ENCODE measurements around the gene LYRM2. TPM values are rescaled to one million over a fixed set of nuclear protein-coding genes. Genes with fewer than 3 reads are reported as not detected.

LYRM2 gene
- total RNA-seq, 4 donors from 2014 or later, result 12.0 to 20.1 (median 13.6) TPM

DNA sequence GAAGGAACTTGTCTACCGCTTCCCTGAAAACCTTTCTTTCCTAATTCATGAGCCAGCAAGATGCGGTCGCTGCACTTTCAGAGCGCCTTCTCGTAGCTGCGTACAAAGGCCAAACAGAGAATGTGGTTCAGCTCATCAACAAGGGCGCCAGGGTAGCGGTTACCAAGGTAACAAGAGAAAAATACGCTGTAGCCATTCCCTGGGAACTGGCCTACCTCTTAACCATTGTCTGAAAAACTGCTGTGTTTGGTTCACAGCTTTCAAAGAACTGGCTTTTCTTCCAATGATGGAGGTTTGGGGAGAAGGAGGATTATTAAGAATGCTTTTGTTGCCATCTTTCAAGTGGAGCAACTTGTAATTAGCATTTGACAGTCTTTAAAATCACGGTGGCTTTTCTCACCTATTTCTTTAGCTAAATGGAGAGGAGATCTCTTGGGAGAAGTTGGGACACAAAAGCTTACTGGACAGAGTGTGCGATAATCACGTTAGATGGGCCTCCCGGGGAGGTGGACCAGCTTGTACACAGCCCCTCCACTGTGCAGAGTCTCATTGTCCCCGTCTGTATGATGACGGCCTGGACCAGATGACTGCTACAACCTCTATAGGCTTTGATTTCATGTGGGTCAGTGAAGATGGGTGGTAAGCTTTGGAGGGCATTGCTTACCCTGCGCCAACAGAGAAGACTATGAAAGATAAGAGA lies 71.5 kb downstream of the LYRM2 start:
- no peaks in the 10 kb centered on the region for H3K9me3 ChIP-seq
- 77 to 78% methylated on average over 16 of the region's 16 CpGs for WGBS, 2 donors
- H3K4me3 ChIP-seq, result no peak overlapping the region
- TF ChIP-seq POLR2A (IDR thresholded peaks at IDR 0.05) (no peak), EP300 (IDR thresholded peaks at IDR 0.05) (no peak)
- TF ChIP-seq, protein P1, sequence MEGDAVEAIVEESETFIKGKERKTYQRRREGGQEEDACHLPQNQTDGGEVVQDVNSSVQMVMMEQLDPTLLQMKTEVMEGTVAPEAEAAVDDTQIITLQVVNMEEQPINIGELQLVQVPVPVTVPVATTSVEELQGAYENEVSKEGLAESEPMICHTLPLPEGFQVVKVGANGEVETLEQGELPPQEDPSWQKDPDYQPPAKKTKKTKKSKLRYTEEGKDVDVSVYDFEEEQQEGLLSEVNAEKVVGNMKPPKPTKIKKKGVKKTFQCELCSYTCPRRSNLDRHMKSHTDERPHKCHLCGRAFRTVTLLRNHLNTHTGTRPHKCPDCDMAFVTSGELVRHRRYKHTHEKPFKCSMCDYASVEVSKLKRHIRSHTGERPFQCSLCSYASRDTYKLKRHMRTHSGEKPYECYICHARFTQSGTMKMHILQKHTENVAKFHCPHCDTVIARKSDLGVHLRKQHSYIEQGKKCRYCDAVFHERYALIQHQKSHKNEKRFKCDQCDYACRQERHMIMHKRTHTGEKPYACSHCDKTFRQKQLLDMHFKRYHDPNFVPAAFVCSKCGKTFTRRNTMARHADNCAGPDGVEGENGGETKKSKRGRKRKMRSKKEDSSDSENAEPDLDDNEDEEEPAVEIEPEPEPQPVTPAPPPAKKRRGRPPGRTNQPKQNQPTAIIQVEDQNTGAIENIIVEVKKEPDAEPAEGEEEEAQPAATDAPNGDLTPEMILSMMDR (IDR thresholded peaks at IDR 0.05), result no peak
- peaks cover 0 to 17% (median 0%) of the 10 kb centered on the region in 4 donors for H3K4me1 ChIP-seq
- no peak overlapping the region for H3K27ac ChIP-seq
- peaks cover 0 to 9% (median 0%) of the 10 kb centered on the region in 3 donors for H3K36me3 ChIP-seq
- DNase-seq (ENCODE audit: low spot score in 2 of 2), result no peak
- H3K27me3 ChIP-seq, result no peaks in the 10 kb centered on the region

DNA sequence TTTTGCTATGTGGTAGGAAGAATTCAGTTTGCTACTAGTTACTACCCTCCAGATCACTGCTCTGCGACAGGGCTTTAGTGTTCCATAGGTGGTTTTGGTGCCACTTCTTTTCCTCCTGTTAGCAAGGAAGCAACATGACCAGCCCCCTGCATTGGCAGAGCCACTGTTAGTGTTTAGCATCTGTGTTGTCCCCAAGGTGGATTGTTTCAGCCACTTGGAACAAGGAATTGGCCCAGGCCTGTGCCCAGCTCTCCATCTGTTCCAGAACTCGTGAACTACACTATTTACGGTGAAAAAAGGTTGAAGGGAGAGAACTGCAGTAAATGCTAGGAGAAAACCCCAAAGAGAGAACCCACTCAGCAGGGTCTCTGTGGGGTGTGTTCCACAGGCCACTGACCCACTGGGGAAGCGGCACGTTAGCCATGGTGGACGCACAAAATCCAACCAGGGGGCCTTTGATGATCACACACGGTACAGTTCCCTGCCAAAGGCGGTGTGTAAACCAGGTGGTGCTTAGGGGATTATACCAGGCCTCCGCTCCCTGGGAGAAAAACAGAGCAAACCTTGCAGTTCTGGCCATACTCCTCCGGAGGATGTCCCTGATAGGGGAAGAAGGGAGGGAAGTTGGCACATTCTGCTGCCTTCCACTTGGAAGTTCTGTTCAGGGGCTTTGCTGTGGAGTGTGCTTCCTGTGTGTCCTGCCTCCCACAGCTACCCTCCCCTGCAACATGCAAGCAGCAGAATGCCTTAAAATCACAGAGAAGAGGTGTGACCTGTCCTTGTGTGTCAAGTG lies 72.3 kb downstream of the LYRM2 start:
- H3K9me3 ChIP-seq, result no peaks in the 10 kb centered on the region
- no peaks in the 10 kb centered on the region for H3K27me3 ChIP-seq
- 86 to 87% methylated on average over 10 of the region's 10 CpGs for WGBS, 2 donors
- H3K36me3 ChIP-seq, result peaks cover 0 to 9% (median 0%) of the 10 kb centered on the region in 3 donors
- TF ChIP-seq POLR2A (IDR thresholded peaks at IDR 0.05) (no peak), EP300 (IDR thresholded peaks at IDR 0.05) (no peak)
- TF ChIP-seq, protein P1 (IDR thresholded peaks at IDR 0.05), result no peak
- H3K4me1 ChIP-seq, result peaks cover 0 to 26% (median 0%) of the 10 kb centered on the region in 4 donors
- no peak overlapping the region for H3K4me3 ChIP-seq
- H3K27ac ChIP-seq, result no peak overlapping the region
- no peak for DNase-seq (ENCODE audit: low spot score in 2 of 2)

DNA sequence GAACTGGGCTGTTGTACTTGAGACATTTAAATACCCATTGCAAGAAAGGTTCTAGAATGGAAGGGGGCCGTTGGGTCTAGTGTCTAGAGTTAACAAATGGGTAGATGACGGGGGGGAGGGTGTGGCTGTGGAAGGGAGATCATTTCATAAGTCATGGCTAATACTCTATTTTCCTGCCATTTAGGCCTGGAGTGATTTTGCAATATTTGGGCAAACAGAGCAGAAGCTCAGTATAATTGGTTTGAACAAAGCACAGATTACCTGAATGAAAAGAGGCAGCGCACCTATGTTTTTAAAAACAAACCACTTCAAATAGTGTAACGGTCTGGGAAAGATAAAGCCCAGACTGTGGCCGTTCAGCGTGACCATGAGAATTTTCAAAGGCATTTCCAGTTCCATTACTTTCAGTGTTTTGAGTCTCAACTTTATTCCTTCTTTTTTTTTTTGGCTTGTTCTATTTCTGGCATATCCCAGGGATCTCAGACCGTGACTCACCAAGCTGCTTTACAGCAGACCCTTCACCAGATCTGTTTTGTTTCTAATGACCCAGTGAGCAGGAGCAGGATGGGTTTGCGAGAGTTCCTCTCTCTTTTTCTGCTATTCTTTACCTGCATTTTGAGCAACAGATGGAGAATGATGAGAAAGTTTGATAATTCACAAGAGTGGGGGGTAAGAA lies 73.7 kb downstream of the LYRM2 start:
- H3K27ac ChIP-seq, result no peak overlapping the region
- H3K36me3 ChIP-seq, result peaks cover 0 to 9% (median 0%) of the 10 kb centered on the region in 3 donors
- TF ChIP-seq POLR2A (IDR thresholded peaks at IDR 0.05), result no peak
- TF ChIP-seq EP300 (IDR thresholded peaks at IDR 0.05), result no peak
- TF ChIP-seq, protein P1 (IDR thresholded peaks at IDR 0.05), result no peak
- H3K9me3 ChIP-seq, result no peaks in the 10 kb centered on the region
- H3K27me3 ChIP-seq, result no peaks in the 10 kb centered on the region
- DNase-seq (ENCODE audit: low spot score in 2 of 2), result peak in 1 of 2 donors; percentile 18
- H3K4me1 ChIP-seq, result peaks cover 0 to 34% (median 0%) of the 10 kb centered on the region in 4 donors
- WGBS, 2 donors, result 63 to 67% methylated on average over 8 of the region's 8 CpGs
- no peak overlapping the region for H3K4me3 ChIP-seq

DNA sequence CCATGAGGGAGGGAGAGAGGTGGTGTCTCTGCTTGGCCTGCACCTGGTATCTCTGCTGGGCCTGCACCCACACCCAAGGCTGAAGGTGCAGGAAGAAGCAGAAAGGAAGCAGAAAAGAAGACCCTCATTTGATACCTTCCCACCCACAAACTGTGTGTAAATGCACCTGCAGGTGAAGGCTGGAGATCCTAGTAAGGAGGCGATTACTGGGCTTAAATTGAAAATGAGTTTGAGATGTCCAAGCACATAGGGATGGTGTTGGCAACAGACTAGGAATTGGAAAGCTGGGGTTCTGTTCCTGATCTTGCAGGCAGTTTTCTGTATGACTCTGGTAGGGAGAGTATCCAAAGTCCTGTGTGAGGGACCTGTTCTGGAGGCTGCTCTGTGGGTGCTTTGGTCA lies 74.7 kb downstream of the LYRM2 start:
- TF ChIP-seq EP300 (IDR thresholded peaks at IDR 0.05), result no peak
- TF ChIP-seq, protein P1 (IDR thresholded peaks at IDR 0.05), result no peak
- no peak for TF ChIP-seq POLR2A (IDR thresholded peaks at IDR 0.05)
- 94 to 95% methylated on average over 1 of the region's 1 CpG for WGBS, 2 donors
- DNase-seq (ENCODE audit: low spot score in 2 of 2), result no peak
- H3K27ac ChIP-seq, result no peak overlapping the region
- peaks cover 0 to 34% (median 0%) of the 10 kb centered on the region in 4 donors for H3K4me1 ChIP-seq
- H3K4me3 ChIP-seq, result no peak overlapping the region
- H3K36me3 ChIP-seq, result peaks cover 0 to 9% (median 0%) of the 10 kb centered on the region in 3 donors
- H3K9me3 ChIP-seq, result no peaks in the 10 kb centered on the region
- no peaks in the 10 kb centered on the region for H3K27me3 ChIP-seq

Data from tibial nerve (tissue), 4 donors.